Peyer's patch (tissue), 4 donors: ENCODE measurements around the gene GLUD2.

Source experiments
- CTCF ChIP-seq, 6 experiments: fragments of 450-650 bp in 4 of 6; fragments of 200-600 bp in 2 of 6; sonication (generic) in 1 of 6; IDR thresholded peaks; one replicate each; pipeline ENCODE4 v1.5.1; 2017 to 2019; ENCODE audit warnings: antibody characterized with exemption in 6 of 6, mild to moderate bottlenecking in 3 of 6, moderate library complexity in 1 of 6
- POLR2A ChIP-seq, 2 donors: fragments of 450-650 bp; IDR thresholded peaks; one replicate each; pipeline ENCODE4 v1.5.1; 2017; ENCODE audit warnings: antibody characterized with exemption in 2 of 2, mild to moderate bottlenecking in 2 of 2, moderate library complexity in 2 of 2

DNA sequence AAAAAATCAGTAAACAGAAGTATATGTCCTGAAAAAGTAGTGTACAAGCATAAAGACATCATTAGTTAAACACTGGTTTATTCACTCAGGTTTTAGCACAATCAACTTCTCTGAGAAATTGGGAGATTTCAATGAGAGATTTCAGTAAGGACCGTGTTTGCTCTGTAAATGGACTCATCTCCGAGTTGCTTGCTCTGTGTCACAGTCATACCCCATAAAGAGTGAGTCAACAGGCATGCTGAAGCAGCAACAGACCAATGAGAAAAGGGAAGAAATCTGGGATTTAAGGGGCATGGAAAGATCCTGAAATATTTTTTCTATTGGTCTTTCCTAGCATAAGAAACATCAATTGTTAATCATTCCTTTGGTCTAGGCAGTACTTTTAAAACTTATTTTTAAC is 4.7 kb downstream of the GLUD2 start:
- TF ChIP-seq CTCF (IDR thresholded peaks at IDR 0.05) (no peak), POLR2A (IDR thresholded peaks at IDR 0.05) (no peak)
